WI38 (cell line): ENCODE results near the gene ZNF407.

Experiments used
- H3K4me3 ChIP-seq: 2 replicates; pipeline ENCODE4 v1.5.1; 2011; ENCODE audit warnings: low read depth, mild to moderate bottlenecking, control low read depth, low read length
- CTCF ChIP-seq: IDR thresholded peaks from 2 replicates; pipeline ENCODE4 v1.5.1; 2012; ENCODE audit warnings: low read depth, mild to moderate bottlenecking, control low read depth, low read length

The ZNF407 gene

GRCh38 chr18:75048776-75049454 lies 451.2 kb downstream of the ZNF407 start:
- no peak for TF ChIP-seq CTCF
- no peak overlapping the region for H3K4me3 ChIP-seq

- TF ChIP-seq CTCF: no peak
- H3K4me3 ChIP-seq: no peak overlapping the region
These were observed 451.8 kb downstream of the ZNF407 start for GRCh38 chr18:75049455-75049789.

GRCh38 chr18:75051757-75052156 lies 454.1 kb downstream of the ZNF407 start:
- H3K4me3 ChIP-seq: no peak overlapping the region
- no peak for TF ChIP-seq CTCF

- no peak for TF ChIP-seq CTCF
- no peak overlapping the region for H3K4me3 ChIP-seq
These were observed 454.8 kb downstream of the ZNF407 start for GRCh38 chr18:75052475-75052874.

- TF ChIP-seq CTCF: no peak
- no peak overlapping the region for H3K4me3 ChIP-seq
These were observed 455.5 kb downstream of the ZNF407 start for GRCh38 chr18:75053028-75053629.

GRCh38 chr18:75054046-75054445 lies 456.4 kb downstream of the ZNF407 start:
- no peak for TF ChIP-seq CTCF
- no peak overlapping the region for H3K4me3 ChIP-seq

GRCh38 chr18:75054611-75055010 lies 456.9 kb downstream of the ZNF407 start:
- no peak overlapping the region for H3K4me3 ChIP-seq
- no peak for TF ChIP-seq CTCF
